ENCODE data around the gene LEFTY1. TPM values are rescaled to one million over a fixed set of nuclear protein-coding genes. Genes with fewer than 3 reads are reported as not detected.
"Not testable (repeated sequence)": the region's sequence is repeated elsewhere in the genome, so short reads cannot be mapped to it uniquely, and the experiment has no call there.

Gene LEFTY1
- total RNA-seq, 5 donors from 2014 or later (not counting 1 experiment from before 2014, with no cell fraction given): 0.23 to 0.63 (median 0.35) TPM

DNA sequence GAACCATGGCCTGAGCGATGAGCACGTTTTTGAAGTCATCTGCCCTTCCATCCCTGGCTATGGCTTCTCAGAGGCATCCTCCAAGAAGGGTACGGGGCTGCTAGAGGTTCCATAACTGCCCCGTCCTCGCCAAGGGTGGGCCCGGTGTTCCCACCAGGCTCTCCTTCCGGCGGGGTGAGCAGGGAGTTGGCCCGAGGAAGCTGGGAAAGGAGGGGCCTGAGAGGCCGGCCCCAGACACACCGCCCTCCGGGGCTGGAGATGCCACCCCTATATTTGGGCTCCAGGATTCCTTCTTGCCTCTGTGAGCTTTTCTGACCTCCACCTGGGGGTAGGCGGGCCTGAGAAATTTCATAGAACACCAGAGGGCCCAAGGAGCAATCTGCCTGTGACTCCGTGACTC, 50.2 kb downstream of the LEFTY1 start:
- H3K27me3 Mint-ChIP-seq: no peaks in the 10 kb centered on the region
- H3K4me1 Mint-ChIP-seq: peaks cover 32 to 38% (median 34%) of the 10 kb centered on the region in 3 donors
- H3K9me3 Mint-ChIP-seq: no peaks in the 10 kb centered on the region
- DNase-seq (no peak), ATAC-seq (replicated peaks in 1 of 4) (no peak)
- H3K27me3 ChIP-seq (replicated peaks in 1 of 2; ENCODE audit: control insufficient read depth in 2 of 2, extremely low read depth in 1 of 2, insufficient read depth in 2 of 2, low read length in 1 of 2): no peaks in the 10 kb centered on the region
- ChIA-PET POLR2A (interaction anchor here in 1 of 2 donors (0.5 kb wide), 1 partner anchor 189 kb away, joined by 3 read pairs; no protein-coding TSS in a partner anchor), CTCF (no interaction called here)
- 96% methylated on average over 10 of the region's 14 CpGs for WGBS (ENCODE audit: insufficient coverage)
- H3K4me3 ChIP-seq (ENCODE audit: control insufficient read depth in 1 of 2, extremely low read depth in 1 of 2, low read length in 1 of 2): no peak overlapping the region
- no peaks in the 10 kb centered on the region for H3K36me3 ChIP-seq (ENCODE audit: control insufficient read depth in 2 of 2, extremely low read depth in 1 of 2, insufficient read depth in 1 of 2, low read length in 1 of 2)
- peaks cover 0 to 34% of the 10 kb centered on the region in 2 experiments for H3K4me1 ChIP-seq (ENCODE audit: control insufficient read depth in 1 of 2, extremely low read depth in 1 of 2, insufficient read depth in 2 of 2, low read length in 2 of 2)
- no peak overlapping the region for H3K27ac Mint-ChIP-seq
- H3K27ac ChIP-seq (ENCODE audit: low read length): no peak overlapping the region
- H3K9me3 ChIP-seq: no peaks in the 10 kb centered on the region
- H3K36me3 Mint-ChIP-seq: no peaks in the 10 kb centered on the region
- no peak overlapping the region for H3K4me3 Mint-ChIP-seq

DNA sequence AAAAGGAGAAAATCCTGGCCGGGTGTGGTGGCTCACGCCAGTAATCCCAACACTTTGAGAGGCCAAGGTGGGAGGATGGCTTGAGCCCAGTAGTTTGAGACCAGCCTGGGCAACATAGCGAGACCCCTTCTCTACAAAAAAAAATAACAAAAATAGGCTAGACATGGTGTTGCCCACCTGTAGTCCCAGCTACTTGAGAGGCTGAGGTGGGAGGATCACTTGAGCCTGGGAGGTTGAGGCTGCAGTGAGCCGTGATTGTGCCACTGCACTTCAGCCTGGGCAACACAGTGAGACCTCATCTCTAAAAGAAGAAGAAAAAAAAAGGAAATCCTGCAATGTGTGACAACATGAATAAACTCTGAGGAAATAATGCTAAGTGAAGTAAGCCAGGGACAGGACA, 52.6 kb downstream of the LEFTY1 start:
- H3K36me3 Mint-ChIP-seq; H3K27me3 ChIP-seq (replicated peaks in 1 of 2; ENCODE audit: control insufficient read depth in 2 of 2, extremely low read depth in 1 of 2, insufficient read depth in 2 of 2, low read length in 1 of 2); H3K4me3 Mint-ChIP-seq; H3K27ac ChIP-seq (ENCODE audit: low read length); H3K9me3 Mint-ChIP-seq; POLR2A ChIA-PET; H3K4me3 ChIP-seq (ENCODE audit: control insufficient read depth in 1 of 2, extremely low read depth in 1 of 2, low read length in 1 of 2); ATAC-seq (replicated peaks in 1 of 4); H3K9me3 ChIP-seq; DNase-seq; H3K27me3 Mint-ChIP-seq; H3K36me3 ChIP-seq (ENCODE audit: control insufficient read depth in 2 of 2, extremely low read depth in 1 of 2, insufficient read depth in 1 of 2, low read length in 1 of 2): not testable (repeated sequence)
- CTCF ChIA-PET: interaction anchor here in 1 of 2 donors (0.6 kb wide), 1 partner anchor 83 kb away, joined by 3 read pairs; no protein-coding TSS in a partner anchor
- H3K4me1 ChIP-seq (ENCODE audit: control insufficient read depth in 1 of 2, extremely low read depth in 1 of 2, insufficient read depth in 2 of 2, low read length in 2 of 2): peaks cover 0 to 24% of the 10 kb centered on the region in 2 experiments
- Mint-ChIP-seq H3K4me1 (peaks cover 16 to 24% (median 21%) of the 10 kb centered on the region in 3 donors), H3K27ac (peak overlapping the region; percentile 43 to 52)
- 86% methylated on average over 1 of the region's 4 CpGs for WGBS (ENCODE audit: insufficient coverage)

Other genes starting within 250 kb of the LEFTY1 start
- 1 to 10 TPM in 2 of 5 donors, under 1 TPM in 1, not detected in 2; 0.56 to 1.1 (median 1.0) TPM for gene ENAH, start 236.0 kb downstream of the LEFTY1 start, total RNA-seq
- 100 to 1,000 TPM in 3 of 5 donors, 10 to 100 TPM in 2; 74.1 to 152 (median 137) TPM for gene SRP9, start 111.3 kb downstream of the LEFTY1 start, total RNA-seq
- gene EPHX1, start 79.0 kb downstream of the LEFTY1 start, total RNA-seq: 1 to 10 TPM in 4 of 5 donors, under 1 TPM in 1; 0.98 to 5.2 (median 3.7) TPM
- 100 to 1,000 TPM; 332 to 473 (median 390) TPM for gene TMEM63A, start 6.8 kb downstream of the LEFTY1 start, total RNA-seq
- gene PYCR2, start 35.1 kb upstream of the LEFTY1 start, total RNA-seq: 100 to 1,000 TPM in 3 of 5 donors, 10 to 100 TPM in 2; 54.4 to 138 (median 126) TPM
- under 1 TPM in 1 of 5 donors, not detected in 4; 0.16 TPM for gene LEFTY2, start 52.1 kb upstream of the LEFTY1 start, total RNA-seq
- gene SDE2, start 110.2 kb upstream of the LEFTY1 start, total RNA-seq: 10 to 100 TPM; 19.6 to 36.1 (median 21.8) TPM
- 100 to 1,000 TPM; 340 to 391 (median 366) TPM for gene H3-3A, start 173.6 kb upstream of the LEFTY1 start, total RNA-seq